HL-60/S4 (cell line): ENCODE results near the gene RNF121.
"Not testable (repeated sequence)": the region's sequence is repeated elsewhere in the genome, so short reads cannot be mapped to it uniquely, and the experiment has no call there.

Experiments used
- in situ Hi-C: fragments of 300-500 bp; cut with MboI; formaldehyde crosslinking; loops from 2 replicates; pipeline ENCODE4 v1.14.3; 2022; ENCODE audit warnings: low sequenced_read_pairs

RNF121 gene

GRCh38 chr11:71928737-71929443, at the start of gene RNF121:
Gene RNF121 (plus strand): TSS chr11:71929046. CDS start chr11:71929062, 16 bp downstream.
- in situ Hi-C loops, result no loop called here

DNA sequence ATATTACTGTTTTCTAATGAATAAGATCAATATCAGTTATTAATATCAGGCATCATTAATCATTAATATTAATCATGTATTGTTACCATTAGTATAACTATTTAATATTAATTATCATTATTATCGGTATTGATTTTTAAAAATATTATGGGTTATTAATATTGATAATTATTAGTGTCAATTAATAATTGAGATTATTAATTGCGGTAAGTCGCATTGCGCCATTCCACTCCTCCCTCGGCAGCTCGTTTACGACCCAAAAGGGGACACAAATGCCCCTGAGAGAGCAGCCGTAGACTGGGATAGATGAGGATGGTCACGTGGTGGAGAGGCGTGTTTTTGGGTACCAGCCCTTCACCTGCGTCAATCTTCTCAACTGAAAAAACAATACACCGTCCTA, 43.0 kb upstream of the RNF121 start:
- in situ Hi-C loops, result not testable (repeated sequence)

DNA sequence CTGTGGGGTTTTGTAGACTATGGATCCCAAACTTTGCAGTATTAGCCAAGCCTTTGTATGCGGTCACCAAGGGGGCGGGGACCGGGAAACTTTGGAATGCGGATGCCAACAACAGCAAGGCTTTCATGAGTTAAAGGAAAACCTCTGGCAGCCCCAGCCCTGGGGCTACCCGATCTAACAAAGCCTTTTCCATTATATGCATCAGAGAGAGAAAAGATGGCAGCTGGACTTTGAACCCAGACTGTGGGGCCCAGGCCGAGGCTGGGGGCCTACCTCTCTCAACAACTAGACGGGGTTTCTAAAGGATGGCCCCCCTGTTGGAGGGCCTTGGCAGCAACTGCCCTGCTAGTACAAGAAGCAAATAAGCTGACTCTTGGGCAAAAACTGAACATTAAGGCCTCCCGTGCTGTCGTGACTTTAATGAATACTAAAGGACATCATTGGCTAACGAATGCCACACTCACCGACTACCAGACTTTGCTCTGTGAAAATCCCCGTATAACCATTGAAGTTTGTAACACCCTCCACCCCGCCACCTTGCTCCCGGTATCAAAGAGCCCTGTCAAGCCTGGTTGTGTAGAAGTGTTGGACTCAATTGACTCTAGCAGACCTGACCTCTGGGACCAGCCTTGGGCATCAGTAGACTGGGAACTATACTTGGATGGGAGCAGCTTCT, 40.4 kb upstream of the RNF121 start:
- in situ Hi-C loops, result not testable (repeated sequence)

DNA sequence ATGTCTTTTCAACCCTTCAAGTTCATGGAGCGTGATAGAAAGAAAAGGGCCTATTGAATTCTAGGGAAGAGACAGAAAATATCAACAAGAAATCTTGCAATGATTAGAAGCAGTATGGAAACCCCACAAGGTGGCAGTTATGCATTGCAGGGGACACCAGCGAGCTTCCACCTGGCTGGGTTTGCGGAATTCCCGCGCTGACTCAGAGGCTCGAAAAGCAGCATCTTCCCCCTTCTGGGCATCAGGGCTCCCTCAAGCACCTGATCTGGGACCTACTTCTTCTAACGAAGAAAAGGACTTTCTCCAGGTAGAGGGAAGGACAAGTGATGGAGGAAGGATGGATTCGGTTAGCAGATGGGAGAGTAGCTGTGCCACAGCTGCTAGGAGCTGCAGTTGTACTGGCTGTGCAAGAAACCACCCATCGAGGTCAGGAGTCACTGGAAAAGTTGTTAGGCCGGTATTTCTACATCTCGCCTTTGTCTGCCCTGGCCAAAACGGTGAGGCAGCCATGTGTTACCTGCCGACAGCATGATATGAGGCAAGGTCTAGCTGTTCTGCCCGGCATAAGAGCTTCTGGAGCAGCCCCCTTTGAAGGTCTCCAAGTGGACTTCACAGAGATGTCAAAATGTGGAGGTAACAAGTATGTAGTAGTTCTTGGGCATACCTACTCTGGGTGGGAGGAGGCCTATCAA, 39.5 kb upstream of the RNF121 start:
- in situ Hi-C loops, result not testable (repeated sequence)

DNA sequence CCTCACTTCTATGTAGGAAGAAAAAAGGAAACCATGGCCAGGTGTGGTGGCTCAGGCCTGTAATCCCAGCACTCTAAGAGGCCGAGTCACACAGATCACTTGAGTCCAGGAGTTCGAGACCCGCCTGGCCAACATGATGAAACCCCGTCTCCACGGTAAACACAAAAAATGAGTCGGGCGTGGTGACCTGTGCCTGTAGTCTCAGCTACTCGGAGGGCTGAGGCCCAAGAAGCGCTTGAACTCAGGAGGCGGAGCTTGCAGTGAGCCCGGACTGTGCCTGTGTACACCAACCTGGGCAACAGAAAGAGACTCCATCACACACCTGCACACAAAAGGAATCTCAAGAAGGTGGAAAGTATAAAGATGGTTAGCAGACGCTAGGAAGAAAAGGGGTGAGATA, 32.9 kb upstream of the RNF121 start:
- in situ Hi-C loops, result no loop called here

DNA sequence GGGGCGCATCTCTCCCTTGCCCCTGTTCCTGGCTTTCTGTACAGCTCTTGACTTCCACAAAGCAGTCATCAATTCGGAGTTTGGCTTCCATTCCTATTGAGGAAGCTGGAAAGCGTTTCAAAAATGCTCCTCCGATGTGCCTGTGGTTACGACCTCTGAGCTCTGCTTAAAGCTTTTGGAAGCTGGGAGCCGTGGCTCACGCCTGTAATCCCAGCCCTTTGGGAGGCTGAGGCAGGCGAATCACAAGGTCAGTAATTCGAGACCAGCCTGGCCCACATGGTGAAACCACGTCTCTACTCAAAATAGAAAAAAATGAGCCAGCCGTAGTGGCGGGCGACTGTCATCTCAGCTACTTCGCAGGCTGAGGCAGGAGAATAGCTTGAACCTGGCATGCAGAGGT, 27.7 kb upstream of the RNF121 start:
- in situ Hi-C loops, result not testable (repeated sequence)

- in situ Hi-C loops, result no loop called here
Observed at GRCh38 chr11:71908218-71908617, 20.6 kb upstream of the RNF121 start.

DNA sequence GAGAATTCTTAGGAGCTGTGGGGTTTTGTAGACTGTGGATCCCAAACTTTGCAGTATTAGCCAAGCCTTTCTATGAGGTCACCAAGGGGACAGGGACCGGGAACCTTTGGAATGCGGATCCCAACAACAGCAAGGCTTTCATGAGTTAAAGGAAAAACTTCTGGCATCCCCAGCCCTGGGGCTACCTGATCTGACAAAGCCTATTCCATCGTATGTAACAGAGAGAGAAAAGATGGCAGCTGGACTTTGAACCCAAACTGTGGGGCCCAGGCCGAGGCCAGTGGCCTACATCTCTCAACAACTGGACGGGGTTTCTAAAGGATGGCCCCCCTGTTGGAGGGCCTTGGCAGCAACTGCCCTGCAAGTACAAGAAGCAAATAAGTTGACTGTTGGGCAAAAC, 18.1 kb upstream of the RNF121 start:
- in situ Hi-C loops, result not testable (repeated sequence)

GRCh38 chr11:71911321-71911985, 17.4 kb upstream of the RNF121 start:
- in situ Hi-C loops, result not testable (repeated sequence)

DNA sequence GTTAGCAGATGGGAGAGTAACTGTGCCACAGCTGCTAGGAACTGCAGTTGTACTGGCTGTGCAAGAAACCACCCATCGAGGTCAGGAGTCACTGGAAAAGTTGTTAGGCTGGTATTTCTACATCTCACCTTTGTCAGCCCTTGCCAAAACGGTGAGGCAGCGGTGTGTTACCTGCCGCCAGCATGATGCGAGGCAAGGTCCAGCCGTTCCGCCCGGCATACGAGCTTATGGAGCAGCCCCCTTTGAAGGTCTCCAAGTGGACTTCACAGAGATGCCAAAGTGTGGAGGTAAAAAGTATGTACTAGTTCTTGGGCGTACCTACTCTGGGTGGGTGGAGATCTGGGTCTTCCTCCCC, 16.9 kb upstream of the RNF121 start:
- in situ Hi-C loops, result not testable (repeated sequence)

DNA sequence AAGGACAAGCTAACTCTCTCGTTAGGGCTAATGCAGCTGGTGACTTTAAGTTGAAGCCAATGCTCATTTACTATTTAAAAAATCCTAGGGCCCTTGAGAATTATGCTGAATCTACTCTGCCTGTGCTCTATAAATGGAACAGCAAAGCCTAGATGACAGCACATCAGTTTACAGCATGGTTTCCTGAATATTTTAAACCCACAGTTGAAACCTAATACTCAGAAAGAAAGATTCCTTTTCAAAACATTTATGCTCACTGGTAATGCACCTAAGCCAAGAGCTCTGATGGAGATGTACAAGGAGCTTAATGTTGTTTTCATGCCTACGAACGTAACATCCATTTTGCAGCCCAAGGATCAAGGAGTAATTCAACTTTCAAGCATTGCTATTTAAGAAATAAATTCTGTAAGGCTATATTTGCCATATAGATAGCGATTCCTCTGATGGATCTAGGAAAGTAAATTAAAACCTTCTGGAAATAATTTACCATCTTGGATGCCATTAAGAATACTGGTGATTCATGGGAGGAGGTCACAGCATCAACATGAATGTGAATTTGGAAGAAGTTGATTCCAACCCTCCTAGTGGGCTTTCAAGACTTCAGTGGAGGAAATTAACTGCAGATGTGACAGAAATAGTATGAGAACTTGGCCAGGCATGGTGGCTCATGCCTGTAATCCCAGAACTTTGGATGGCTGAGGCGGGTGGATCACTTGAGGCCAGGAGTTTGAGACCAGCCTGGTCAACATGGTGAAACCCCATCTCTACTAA, 14.9 kb upstream of the RNF121 start:
- in situ Hi-C loops, result no loop called here

DNA sequence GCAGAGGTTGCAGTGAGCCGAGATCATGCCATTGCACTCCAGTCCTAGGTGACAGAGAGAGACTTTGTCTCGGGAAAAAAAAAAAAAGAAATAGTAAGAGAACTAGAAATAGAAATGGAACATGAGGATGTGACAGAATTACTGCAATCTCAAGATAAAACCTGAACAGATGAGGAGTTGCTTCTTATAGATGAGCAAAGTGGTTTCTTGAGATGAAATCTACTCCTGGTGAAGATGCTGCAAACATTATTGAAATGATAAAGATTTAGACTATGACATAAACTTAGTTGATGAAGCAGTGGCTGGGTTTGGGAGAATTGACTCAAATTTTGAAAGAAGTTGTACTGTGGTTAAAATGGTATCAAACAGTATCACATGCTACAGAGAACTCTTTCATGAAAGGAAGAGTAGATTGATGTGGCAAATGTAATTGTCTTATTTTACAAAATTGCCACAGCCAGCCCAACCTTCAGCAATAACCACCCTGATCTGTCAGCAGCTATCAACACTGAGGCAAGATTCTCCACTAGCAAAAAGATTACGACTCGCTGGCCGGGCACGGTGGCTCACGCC, 14.1 kb upstream of the RNF121 start:
- in situ Hi-C loops, result no loop called here

- in situ Hi-C loops, result no loop called here
Observed at GRCh38 chr11:71917646-71918140, 11.2 kb upstream of the RNF121 start.

DNA sequence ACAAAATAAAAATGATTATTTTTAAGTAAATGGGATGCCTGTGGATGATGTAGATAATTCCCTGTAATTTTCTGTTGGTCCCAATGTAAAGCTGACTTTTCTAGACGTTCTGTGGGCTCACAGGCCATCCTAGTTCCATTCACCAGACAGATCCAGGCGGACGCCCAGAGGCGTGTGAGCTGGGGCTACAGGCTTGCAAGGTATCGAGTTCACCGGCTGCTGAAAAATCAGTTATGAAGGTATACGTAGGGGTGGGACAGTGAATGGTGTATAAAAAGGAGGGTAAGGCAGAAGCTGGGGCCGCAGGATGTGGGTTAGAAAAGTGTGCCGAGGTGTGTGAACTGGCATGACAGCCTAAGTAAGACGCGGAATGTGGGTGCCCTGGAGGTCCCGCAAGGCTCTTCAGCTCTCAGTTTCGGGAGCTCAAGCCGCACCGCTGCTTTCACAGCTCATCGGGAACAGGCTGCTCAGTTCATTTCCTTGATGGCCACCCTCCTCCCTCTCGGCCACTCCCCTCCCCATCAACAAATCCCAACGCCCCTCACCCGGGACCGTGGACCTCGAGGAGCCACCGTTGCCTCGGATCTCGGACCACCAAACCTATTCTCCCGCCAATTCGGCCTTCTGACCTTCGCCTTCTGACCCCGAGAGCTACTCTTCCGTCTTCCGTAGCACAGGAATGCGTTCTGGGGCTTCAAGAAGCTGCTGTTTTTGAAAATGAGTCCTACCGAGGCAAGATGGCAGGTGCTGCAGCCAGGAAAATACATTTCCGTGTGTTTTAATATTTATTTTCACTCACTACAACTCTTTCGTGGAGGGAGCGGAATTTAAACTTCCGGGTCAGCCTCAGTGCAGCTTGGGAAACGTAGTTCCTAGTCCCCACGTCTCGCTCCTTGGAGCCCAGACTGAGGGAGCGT, 768 bp upstream of the RNF121 start, which contains the start of gene XNDC1N:
TSS of gene XNDC1N (minus strand) at position 775 of the 917 bp plus-strand sequence. CDS start 5,241 bp downstream, outside the sequence.
- in situ Hi-C loops, result no loop called here

DNA sequence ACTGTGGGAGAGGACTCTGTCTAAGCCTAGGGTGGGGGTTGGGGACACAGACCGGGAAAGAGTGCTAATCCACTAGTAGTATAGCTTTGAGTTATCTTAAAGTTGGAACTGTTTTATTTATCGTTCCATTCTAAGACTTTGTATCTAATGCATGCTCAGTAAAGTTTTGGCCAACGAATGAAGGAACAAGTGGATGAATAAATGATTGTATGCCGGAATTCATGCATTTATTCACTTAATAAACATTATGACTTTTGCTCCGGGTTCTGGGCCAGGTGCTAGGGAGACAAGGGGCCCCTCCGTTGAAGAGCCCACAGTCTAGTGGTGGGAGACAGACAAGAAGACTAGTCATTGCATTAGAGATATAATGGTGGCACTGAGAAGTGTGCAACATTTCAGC, 645 bp downstream of the RNF121 start:
- in situ Hi-C loops, result no loop called here

DNA sequence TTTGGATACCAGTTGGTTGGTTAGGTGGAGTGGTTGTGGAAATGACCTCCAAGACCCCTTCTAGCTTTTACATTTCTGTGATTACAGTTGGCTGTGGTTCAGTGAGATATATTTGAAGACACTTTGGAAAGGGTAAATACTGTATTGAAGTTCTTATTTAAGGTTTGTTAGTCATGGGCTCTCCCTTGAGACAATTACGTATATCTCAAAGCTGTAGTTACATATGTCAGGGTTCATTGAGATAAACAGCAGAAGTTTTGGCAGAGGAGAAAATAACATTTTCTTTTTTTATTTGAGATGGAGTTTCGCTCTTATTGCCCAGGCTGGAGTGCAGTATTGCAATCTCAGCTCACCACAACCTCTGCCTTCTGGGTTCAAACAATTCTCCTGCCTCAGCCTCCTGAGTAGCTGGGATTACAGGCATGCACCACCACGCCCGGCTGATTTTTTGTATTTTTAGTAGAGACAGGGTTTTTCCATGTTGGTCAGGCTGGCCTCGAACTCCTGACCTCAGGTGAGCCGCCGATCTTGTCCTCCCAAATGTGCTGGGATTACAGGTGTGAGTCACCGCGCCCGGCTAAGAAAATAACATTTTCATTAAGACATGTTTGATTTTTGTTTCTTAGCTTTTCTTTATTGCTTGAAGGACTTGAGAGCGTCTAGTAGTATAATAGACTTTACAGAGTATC, 1.9 kb downstream of the RNF121 start:
- in situ Hi-C loops, result no loop called here

DNA sequence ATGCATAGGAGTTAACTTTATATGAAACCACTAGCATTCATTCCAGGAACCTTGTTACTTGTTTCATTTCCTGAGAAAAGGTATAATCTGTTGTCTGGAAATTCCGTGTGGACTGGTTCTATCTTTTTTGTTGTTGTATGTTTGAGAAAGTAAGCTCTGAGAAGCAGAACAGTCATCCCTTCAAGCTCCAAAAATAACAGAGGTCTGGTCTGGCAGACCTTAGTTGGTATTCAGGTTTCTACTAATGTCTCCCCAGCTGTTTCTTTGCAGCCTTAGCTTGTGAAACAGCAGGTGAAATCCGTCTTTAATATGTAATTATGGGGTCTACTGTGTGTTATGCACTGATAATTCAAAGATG, 2.4 kb downstream of the RNF121 start:
- in situ Hi-C loops, result no loop called here

GRCh38 chr11:71933141-71933933, 4.5 kb downstream of the RNF121 start:
- in situ Hi-C loops, result no loop called here
